GM23248 (cell line): ENCODE data around the gene TMTC3. TPM values are rescaled to one million over a fixed set of nuclear protein-coding genes. Genes with fewer than 3 reads are reported as not detected.

Experiments
- DNase-seq: peaks from one replicate; pipeline ENCODE4 v3.0.0-alpha.2; 2015
- H2AFZ ChIP-seq: fragments of 200-600 bp; sonication (generic); 2 replicates; pipeline ENCODE4 v1.6.1; 2016; ENCODE audit warnings: antibody characterized with exemption
- H3F3A ChIP-seq: fragments of 200-600 bp; sonication (generic); 2 replicates; pipeline ENCODE4 v1.6.1; 2016; ENCODE audit warnings: mild to moderate bottlenecking, antibody characterized with exemption, mixed run types; ENCODE audit not compliant: insufficient read depth
- H3K27ac ChIP-seq: fragments of 200-600 bp; sonication (generic); 2 replicates; pipeline ENCODE4 v1.5.1; 2016; ENCODE audit warnings: mild to moderate bottlenecking
- H3K27me3 ChIP-seq: fragments of 200-600 bp; sonication (generic); replicated peaks from 2 replicates; pipeline ENCODE4 v1.6.1; 2016; ENCODE audit warnings: mild to moderate bottlenecking; ENCODE audit not compliant: insufficient read depth
- H3K36me3 ChIP-seq: fragments of 200-600 bp; sonication (generic); 2 replicates; pipeline ENCODE4 v1.6.1; 2016; ENCODE audit warnings: low read depth, mild to moderate bottlenecking
- H3K4me1 ChIP-seq: fragments of 200-600 bp; sonication (generic); 2 replicates; pipeline ENCODE4 v1.6.1; 2016; ENCODE audit warnings: mild to moderate bottlenecking; ENCODE audit not compliant: insufficient read depth
- H3K4me2 ChIP-seq: fragments of 200-600 bp; sonication (generic); one replicate; pipeline ENCODE4 v1.6.1; 2016; ENCODE audit warnings: mild to moderate bottlenecking; ENCODE audit not compliant: unreplicated experiment
- H3K4me3 ChIP-seq: fragments of 200-600 bp; sonication (generic); 2 replicates; pipeline ENCODE4 v1.5.1; 2016; ENCODE audit warnings: mild to moderate bottlenecking
- H3K79me2 ChIP-seq: fragments of 200-600 bp; sonication (generic); 2 replicates; pipeline ENCODE4 v1.6.1; 2016; ENCODE audit warnings: mild to moderate bottlenecking; ENCODE audit not compliant: insufficient read depth
- H3K9ac ChIP-seq: fragments of 200-600 bp; sonication (generic); 2 replicates; pipeline ENCODE4 v1.6.1; 2016; ENCODE audit warnings: mild to moderate bottlenecking
- H3K9me2 ChIP-seq: fragments of 200-600 bp; sonication (generic); 2 replicates; pipeline ENCODE4 v1.6.1; 2016; ENCODE audit warnings: mixed run types, mild to moderate bottlenecking, moderate library complexity; ENCODE audit not compliant: insufficient read depth
- H3K9me3 ChIP-seq: fragments of 200-600 bp; sonication (generic); one replicate; pipeline ENCODE4 v1.6.1; 2017; ENCODE audit warnings: low read depth
- H4K20me1 ChIP-seq: fragments of 200-600 bp; sonication (generic); 2 replicates; pipeline ENCODE4 v1.6.0; 2016; ENCODE audit not compliant: insufficient read depth
- EZH2 ChIP-seq: fragments of 200-600 bp; sonication (generic); IDR thresholded peaks from 2 replicates; pipeline ENCODE4 v1.6.1; 2018; ENCODE audit warnings: antibody characterized with exemption, mild to moderate bottlenecking; ENCODE audit not compliant: insufficient read depth, poor library complexity, severe bottlenecking
- EZH2phosphoT487 ChIP-seq: fragments of 200-600 bp; sonication (generic); IDR thresholded peaks from 2 replicates; pipeline ENCODE4 v1.6.1; 2018; ENCODE audit warnings: antibody characterized with exemption, moderate library complexity, mild to moderate bottlenecking, low read depth; ENCODE audit not compliant: insufficient read depth
- WGBS, 2 experiments: methylation state at CpG; one replicate each; pipeline ENCODE4 v1.1.6; 2015 to 2017; ENCODE audit warnings: low lambda C conversion rate in 2 of 2, low coverage in 1 of 2; ENCODE audit errors: missing lambda C conversion rate in 2 of 2; 5-methylcytosine and 5-hydroxymethylcytosine counted together
- in situ Hi-C: fragments of 300-500 bp; cut with MboI; formaldehyde crosslinking; loops from 2 replicates; pipeline ENCODE4 v1.15.0; 2020
- polyA plus RNA-seq: library from polyadenylated mRNA; unstranded; fragments of >200 nt; fragmentation: Nextera tagmentation; extraction: Ambion mirVana; gene quantifications from 2 replicates; pipeline ENCODE4 v1.2.1, GENCODE V29; 2016
- total RNA-seq: library from RNA; depleted of rRNA; stranded (reverse); fragments of >200 nt; shearing (Covaris generic); gene quantifications from 2 replicates; pipeline ENCODE4 v1.2.3, GENCODE V29; 2014

TMTC3 gene
- total and polyA plus RNA-seq, 2 experiments from 2014 or later, result 35.7 to 59.1 TPM

DNA sequence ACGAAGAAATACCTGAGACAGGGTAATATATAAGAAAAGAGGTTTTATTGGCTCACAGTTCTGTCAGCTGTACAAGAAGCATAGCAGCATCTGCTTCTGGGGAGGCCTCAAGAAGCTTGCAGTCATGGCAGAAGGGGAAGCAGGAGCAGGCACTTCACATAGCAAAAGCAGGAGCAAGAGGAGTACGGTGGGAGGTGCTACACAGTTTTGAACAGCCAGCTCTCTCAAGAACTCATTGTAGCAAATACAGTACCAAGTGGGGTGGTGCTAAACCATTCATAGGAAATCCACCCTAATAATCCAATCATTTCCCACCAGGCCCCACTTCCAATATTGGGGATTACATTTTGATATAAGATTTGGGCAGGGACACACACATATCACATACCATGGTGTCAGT lies 8.0 kb downstream of the TMTC3 start:
- Histone ChIP-seq H3F3A (no peaks in the 10 kb centered on the region), H3K79me2 (peaks cover 95% of the 10 kb centered on the region), H3K4me2 (no peak overlapping the region), H3K9me2 (no peaks in the 10 kb centered on the region), H3K9ac (no peak overlapping the region), H3K4me1 (peaks cover 23% of the 10 kb centered on the region), H3K27me3 (no peaks in the 10 kb centered on the region), H3K27ac (no peak overlapping the region), H4K20me1 (no peaks in the 10 kb centered on the region), H2AFZ (no peak overlapping the region), H3K4me3 (no peak overlapping the region), H3K36me3 (peaks cover 13% of the 10 kb centered on the region; the same call in 1 of the 2 replicates), H3K9me3 (no peaks in the 10 kb centered on the region)
- in situ Hi-C loops, result loop anchor here (10.0 kb wide), 2 partner anchors 425 to 845 kb away; no protein-coding TSS in a partner anchor
- TF ChIP-seq EZH2 (no peak), EZH2phosphoT487 (no peak)
- WGBS, 2 experiments, result 100% methylated on average over 2 of the region's 2 CpGs
- DNase-seq, result no peak

DNA sequence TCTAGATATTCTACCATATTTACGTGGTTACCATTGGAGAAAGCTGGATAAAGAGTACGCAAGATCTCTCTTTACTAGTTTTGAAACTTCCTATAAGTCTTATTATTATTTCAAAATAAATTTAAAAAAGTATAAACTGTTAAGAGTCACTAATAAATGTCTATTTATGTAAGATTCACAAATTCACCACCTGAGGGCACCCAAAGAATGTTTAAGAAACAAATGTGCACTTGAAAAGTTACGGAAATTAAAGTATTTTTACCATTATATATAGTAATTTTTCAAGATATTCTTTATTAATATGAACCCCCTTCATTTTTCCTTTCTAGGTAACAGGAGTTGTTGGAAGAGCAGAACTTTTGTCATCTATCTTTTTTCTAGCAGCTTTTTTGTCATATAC lies 11.9 kb downstream of the TMTC3 start:
- WGBS, 2 experiments, result 50 to 52% methylated on average over 3 of the region's 3 CpGs
- H3K9ac ChIP-seq, result peak overlapping the region; percentile 34; the same call in 1 of the 2 replicates

DNA sequence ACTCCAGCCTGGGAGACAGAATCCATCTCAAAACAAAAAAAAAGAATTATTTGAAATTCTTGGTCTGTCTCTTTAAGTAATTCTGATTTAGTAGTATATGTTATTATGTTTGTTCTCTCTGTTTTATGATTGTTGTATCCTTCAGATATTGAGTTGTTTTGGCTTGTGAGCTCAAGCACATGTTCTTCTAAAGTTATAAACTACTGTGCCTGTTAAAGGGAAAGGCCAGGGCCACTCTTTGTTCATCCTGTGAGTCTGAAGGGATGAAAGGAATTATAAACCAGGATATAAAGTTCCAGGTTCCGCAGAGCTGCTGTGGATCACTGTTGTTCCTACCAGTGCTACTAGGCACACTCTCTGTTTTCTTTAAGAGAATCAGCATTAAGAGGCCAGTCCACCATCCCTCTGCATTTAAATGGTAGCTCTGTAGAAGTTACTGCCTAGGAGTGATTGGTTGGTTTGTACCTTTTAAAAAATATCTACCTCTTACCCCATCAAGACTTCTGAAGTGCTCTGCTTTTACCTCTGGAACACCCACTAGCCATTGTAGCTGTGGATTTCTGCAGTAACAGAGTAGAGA lies 14.1 kb downstream of the TMTC3 start:
- no peak for DNase-seq
- Histone ChIP-seq H3F3A (no peaks in the 10 kb centered on the region), H3K79me2 (peaks cover 58% of the 10 kb centered on the region), H3K9me3 (no peaks in the 10 kb centered on the region), H3K4me2 (no peak overlapping the region), H3K4me1 (peaks cover 23% of the 10 kb centered on the region), H3K4me3 (no peak overlapping the region), H3K9ac (no peak overlapping the region), H3K27ac (no peak overlapping the region), H3K27me3 (no peaks in the 10 kb centered on the region), H4K20me1 (no peaks in the 10 kb centered on the region), H3K36me3 (peaks cover 12% of the 10 kb centered on the region; the same call in 1 of the 2 replicates), H3K9me2 (no peaks in the 10 kb centered on the region), H2AFZ (no peak overlapping the region)
- in situ Hi-C loops, result loop anchor here (10.0 kb wide), 2 partner anchors 419 to 839 kb away; no protein-coding TSS in a partner anchor
- WGBS, 2 experiments, result 64 to 83% methylated on average over 1 of the region's 1 CpG
- TF ChIP-seq EZH2, result no peak
- no peak for TF ChIP-seq EZH2phosphoT487

More for the DNA sequence above, 11.9 kb downstream of the TMTC3 start:
- H3K27me3 ChIP-seq, result no peaks in the 10 kb centered on the region
- peak; percentile 76 for DNase-seq
- H2AFZ ChIP-seq, result no peak overlapping the region
- H3K4me3 ChIP-seq, result no peak overlapping the region
- in situ Hi-C loops, result loop anchor here (10.0 kb wide), 2 partner anchors 421 to 841 kb away; no protein-coding TSS in a partner anchor
- no peak overlapping the region for H3K27ac ChIP-seq
- no peaks in the 10 kb centered on the region for H3K9me2 ChIP-seq
- TF ChIP-seq EZH2 (no peak), EZH2phosphoT487 (no peak)
- H4K20me1 ChIP-seq, result no peaks in the 10 kb centered on the region
- H3K4me1 ChIP-seq, result peaks cover 23% of the 10 kb centered on the region
- H3K9me3 ChIP-seq, result no peaks in the 10 kb centered on the region
- H3K4me2 ChIP-seq, result no peak overlapping the region
- H3K79me2 ChIP-seq, result peaks cover 77% of the 10 kb centered on the region
- H3K36me3 ChIP-seq, result 0 out of 2 replicates have a peak, but pooled peaks cover 19% of the 10 kb centered on the region
- no peaks in the 10 kb centered on the region for H3F3A ChIP-seq

DNA sequence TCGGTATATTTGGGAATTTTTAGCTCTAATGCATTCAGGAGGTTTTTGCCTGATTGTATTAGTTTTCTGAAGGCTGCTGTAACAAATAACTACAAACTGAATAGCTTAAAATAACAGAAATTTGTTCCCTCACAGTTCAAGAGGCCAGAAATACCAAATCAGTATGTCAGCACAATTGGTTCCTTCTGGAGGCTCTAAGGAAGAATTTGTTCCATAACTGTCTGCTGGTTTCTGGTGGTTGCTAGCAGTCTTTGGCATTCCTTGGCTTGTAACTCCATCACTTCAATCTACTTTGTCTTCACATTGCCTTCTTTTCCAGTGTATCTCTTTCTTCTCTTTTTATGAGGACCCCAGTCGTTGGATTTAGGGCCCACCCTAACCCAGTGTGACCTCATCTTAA lies 21.3 kb downstream of the TMTC3 start:
- Histone ChIP-seq H3K36me3 (peaks cover 43% of the 10 kb centered on the region), H3K27me3 (no peaks in the 10 kb centered on the region), H3K4me1 (no peaks in the 10 kb centered on the region; the same call in 1 of the 2 replicates), H2AFZ (no peak overlapping the region), H3K4me3 (no peak overlapping the region), H3K79me2 (no peaks in the 10 kb centered on the region; the same call in 1 of the 2 replicates), H4K20me1 (no peaks in the 10 kb centered on the region), H3K4me2 (no peak overlapping the region), H3K9ac (no peak overlapping the region), H3K9me3 (no peaks in the 10 kb centered on the region), H3K27ac (no peak overlapping the region), H3K9me2 (no peaks in the 10 kb centered on the region), H3F3A (no peaks in the 10 kb centered on the region)
- no peak for TF ChIP-seq EZH2
- TF ChIP-seq EZH2phosphoT487, result no peak
- in situ Hi-C loops, result no loop called here
- 98 to 99% methylated on average over 2 of the region's 2 CpGs for WGBS, 2 experiments
- no peak for DNase-seq
